Uterus (tissue), 2 donors: ENCODE measurements around the gene KLK11.

Source experiments
- POLR2A ChIP-seq, 2 donors: fragments of 450-650 bp; IDR thresholded peaks; one replicate each; pipeline ENCODE4 v1.6.1; 2016; ENCODE audit warnings: antibody characterized with exemption in 2 of 2, mild to moderate bottlenecking in 1 of 2, moderate library complexity in 1 of 2
- TF ChIP-seq, protein P1 (sequence below), 4 experiments: fragments of 200-600 bp in 2 of 4; fragments of 450-650 bp in 2 of 4; sonication (generic) in 2 of 4; IDR thresholded peaks; one replicate each; pipeline ENCODE4 v1.5.1; 2016 to 2019; ENCODE audit warnings: antibody characterized with exemption in 4 of 4, mild to moderate bottlenecking in 2 of 4, moderate library complexity in 1 of 4

- TF ChIP-seq, protein P1, sequence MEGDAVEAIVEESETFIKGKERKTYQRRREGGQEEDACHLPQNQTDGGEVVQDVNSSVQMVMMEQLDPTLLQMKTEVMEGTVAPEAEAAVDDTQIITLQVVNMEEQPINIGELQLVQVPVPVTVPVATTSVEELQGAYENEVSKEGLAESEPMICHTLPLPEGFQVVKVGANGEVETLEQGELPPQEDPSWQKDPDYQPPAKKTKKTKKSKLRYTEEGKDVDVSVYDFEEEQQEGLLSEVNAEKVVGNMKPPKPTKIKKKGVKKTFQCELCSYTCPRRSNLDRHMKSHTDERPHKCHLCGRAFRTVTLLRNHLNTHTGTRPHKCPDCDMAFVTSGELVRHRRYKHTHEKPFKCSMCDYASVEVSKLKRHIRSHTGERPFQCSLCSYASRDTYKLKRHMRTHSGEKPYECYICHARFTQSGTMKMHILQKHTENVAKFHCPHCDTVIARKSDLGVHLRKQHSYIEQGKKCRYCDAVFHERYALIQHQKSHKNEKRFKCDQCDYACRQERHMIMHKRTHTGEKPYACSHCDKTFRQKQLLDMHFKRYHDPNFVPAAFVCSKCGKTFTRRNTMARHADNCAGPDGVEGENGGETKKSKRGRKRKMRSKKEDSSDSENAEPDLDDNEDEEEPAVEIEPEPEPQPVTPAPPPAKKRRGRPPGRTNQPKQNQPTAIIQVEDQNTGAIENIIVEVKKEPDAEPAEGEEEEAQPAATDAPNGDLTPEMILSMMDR (IDR thresholded peaks at IDR 0.05) = no peak
- TF ChIP-seq POLR2A (IDR thresholded peaks at IDR 0.05) = no peak
Observed at GRCh38 chr19:51001515-51001914, 24.9 kb downstream of the KLK11 start, which contains the start of gene KLK8.
